ENCODE measurements around the gene OR52B2.

DNA sequence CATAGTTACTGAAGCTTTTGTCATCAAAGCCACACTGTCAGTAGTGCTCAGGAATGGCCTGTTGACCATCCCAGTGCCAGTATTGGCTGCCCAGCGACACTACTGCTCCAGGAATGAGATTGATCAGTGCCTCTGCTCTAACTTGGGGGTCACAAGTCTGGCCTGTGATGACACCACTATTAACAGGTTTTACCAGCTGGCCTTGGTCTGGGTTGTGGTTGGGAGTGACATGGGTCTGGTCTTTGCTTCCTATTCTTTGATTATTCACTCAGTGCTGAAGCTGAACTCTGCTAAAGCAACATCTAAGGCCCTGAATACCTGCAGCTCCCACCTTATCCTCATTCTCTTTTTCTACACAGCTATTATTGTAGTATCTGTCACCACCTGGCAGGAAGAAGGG, 41.1 kb downstream of the OR52B2 start:
- TF ChIP-seq EZH2 (IDR thresholded peaks at IDR 0.05) (no peak), POLR2AphosphoS5 (IDR thresholded peaks at IDR 0.05; ENCODE audit: borderline replicate concordance, low read depth, low read length) (no peak)
